Endothelial cell of umbilical vein (primary cell): Measurements from ENCODE around the gene NANP.

Experiments used
- POLR2A ChIP-seq: IDR thresholded peaks from 2 replicates; pipeline ENCODE4 v1.6.1; 2012; ENCODE audit warnings: low read depth, mild to moderate bottlenecking, control low read depth, low read length
- TF ChIP-seq, protein P1 (sequence below): IDR thresholded peaks from 2 replicates; pipeline ENCODE4 v1.6.1; 2011; ENCODE audit not compliant: insufficient read depth, insufficient read length
- TF ChIP-seq, protein P2 (sequence below), 2 donors: IDR thresholded peaks; 1 replicate in 1 of 2; 2 replicates in 1 of 2; pipeline ENCODE4 v1.5.1; 2011; ENCODE audit warnings: low read length in 2 of 2, mild to moderate bottlenecking in 2 of 2, moderate library complexity in 2 of 2, control low read depth in 1 of 2, inconsistent platforms in 1 of 2, low read depth in 1 of 2; ENCODE audit not compliant: insufficient read depth in 1 of 2; ENCODE audit errors: extremely low read depth in 1 of 2

DNA sequence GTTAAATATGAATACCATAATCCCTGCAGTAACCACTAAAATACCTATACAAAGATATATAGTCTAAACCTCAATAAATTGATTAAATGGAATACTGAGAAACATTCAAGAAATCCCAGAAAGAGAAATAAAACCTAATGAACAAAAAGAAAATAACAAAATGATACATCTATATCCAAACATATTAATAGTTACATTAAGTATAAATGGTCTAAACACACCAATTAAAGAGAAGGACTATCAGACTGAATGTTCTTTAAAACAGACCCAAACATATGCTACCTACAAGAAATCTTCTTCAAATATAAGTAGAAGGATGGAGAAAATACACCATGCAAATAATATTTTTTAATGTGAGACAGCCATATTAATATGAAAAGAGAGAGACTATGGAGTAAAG, 60.5 kb downstream of the NANP start:
- TF ChIP-seq, protein P1, sequence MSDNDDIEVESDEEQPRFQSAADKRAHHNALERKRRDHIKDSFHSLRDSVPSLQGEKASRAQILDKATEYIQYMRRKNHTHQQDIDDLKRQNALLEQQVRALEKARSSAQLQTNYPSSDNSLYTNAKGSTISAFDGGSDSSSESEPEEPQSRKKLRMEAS: no peak
- TF ChIP-seq, protein P2, sequence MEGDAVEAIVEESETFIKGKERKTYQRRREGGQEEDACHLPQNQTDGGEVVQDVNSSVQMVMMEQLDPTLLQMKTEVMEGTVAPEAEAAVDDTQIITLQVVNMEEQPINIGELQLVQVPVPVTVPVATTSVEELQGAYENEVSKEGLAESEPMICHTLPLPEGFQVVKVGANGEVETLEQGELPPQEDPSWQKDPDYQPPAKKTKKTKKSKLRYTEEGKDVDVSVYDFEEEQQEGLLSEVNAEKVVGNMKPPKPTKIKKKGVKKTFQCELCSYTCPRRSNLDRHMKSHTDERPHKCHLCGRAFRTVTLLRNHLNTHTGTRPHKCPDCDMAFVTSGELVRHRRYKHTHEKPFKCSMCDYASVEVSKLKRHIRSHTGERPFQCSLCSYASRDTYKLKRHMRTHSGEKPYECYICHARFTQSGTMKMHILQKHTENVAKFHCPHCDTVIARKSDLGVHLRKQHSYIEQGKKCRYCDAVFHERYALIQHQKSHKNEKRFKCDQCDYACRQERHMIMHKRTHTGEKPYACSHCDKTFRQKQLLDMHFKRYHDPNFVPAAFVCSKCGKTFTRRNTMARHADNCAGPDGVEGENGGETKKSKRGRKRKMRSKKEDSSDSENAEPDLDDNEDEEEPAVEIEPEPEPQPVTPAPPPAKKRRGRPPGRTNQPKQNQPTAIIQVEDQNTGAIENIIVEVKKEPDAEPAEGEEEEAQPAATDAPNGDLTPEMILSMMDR (IDR thresholded peaks at IDR 0.05; ENCODE audit: extremely low read depth in 1 of 2, insufficient read depth in 1 of 2, low read depth in 1 of 2, low read length in 2 of 2): no peak
- TF ChIP-seq POLR2A: no peak
